GM12873 (cell line): ENCODE data around the gene KMT2C.

Source experiments
- TF ChIP-seq, protein P1 (sequence below): IDR thresholded peaks from 2 replicates; pipeline ENCODE4 v1.5.1; 2012; ENCODE audit warnings: low read depth, mild to moderate bottlenecking, moderate library complexity, low read length, control low read depth; ENCODE audit not compliant: insufficient read depth; ENCODE audit errors: missing control alignments

The KMT2C gene

DNA sequence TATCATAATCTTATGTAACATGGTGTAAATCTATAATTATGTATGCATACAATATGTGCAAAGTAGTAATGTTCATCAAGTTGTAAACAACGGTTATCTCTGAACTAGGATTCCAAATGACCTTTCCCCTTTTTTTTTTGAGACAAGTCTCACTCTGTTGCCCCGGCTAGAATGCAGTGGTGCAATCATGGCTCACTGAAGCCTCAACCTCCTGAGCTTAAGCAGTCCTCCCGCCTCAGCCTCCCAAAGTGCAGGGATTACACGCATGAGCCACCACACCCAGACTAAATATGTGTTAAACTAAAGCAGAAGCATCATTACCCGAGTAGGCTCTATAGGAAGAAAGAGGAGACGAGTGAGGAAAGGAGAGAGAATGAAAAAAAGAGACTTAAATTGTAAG is 7.8 kb upstream of the KMT2C start:
- TF ChIP-seq, protein P1, sequence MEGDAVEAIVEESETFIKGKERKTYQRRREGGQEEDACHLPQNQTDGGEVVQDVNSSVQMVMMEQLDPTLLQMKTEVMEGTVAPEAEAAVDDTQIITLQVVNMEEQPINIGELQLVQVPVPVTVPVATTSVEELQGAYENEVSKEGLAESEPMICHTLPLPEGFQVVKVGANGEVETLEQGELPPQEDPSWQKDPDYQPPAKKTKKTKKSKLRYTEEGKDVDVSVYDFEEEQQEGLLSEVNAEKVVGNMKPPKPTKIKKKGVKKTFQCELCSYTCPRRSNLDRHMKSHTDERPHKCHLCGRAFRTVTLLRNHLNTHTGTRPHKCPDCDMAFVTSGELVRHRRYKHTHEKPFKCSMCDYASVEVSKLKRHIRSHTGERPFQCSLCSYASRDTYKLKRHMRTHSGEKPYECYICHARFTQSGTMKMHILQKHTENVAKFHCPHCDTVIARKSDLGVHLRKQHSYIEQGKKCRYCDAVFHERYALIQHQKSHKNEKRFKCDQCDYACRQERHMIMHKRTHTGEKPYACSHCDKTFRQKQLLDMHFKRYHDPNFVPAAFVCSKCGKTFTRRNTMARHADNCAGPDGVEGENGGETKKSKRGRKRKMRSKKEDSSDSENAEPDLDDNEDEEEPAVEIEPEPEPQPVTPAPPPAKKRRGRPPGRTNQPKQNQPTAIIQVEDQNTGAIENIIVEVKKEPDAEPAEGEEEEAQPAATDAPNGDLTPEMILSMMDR = no peak

DNA sequence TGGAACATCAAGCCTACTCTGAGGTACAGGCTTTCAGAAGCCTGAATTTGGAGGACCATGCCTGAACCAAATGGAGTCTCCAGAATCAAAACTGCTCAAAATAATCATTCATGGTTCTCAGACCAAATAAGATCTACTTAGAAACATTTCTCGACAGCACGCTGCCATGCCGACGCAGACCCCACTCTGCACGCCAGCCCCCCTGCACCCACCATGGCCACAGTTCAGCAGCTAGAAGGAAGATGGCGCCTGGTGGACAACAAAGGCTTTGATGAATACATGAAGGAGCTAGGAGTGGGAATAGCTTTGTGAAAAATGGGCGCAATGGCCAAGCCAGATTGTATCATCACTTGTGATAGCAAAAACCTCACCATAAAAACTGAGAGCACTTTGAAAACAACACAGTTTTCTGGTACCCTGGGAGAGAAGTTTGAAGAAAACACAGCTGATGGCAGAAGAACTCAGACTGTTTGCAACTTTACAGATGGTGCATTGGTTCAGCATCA is 6.6 kb upstream of the KMT2C start:
- TF ChIP-seq, protein P1 = no peak

DNA sequence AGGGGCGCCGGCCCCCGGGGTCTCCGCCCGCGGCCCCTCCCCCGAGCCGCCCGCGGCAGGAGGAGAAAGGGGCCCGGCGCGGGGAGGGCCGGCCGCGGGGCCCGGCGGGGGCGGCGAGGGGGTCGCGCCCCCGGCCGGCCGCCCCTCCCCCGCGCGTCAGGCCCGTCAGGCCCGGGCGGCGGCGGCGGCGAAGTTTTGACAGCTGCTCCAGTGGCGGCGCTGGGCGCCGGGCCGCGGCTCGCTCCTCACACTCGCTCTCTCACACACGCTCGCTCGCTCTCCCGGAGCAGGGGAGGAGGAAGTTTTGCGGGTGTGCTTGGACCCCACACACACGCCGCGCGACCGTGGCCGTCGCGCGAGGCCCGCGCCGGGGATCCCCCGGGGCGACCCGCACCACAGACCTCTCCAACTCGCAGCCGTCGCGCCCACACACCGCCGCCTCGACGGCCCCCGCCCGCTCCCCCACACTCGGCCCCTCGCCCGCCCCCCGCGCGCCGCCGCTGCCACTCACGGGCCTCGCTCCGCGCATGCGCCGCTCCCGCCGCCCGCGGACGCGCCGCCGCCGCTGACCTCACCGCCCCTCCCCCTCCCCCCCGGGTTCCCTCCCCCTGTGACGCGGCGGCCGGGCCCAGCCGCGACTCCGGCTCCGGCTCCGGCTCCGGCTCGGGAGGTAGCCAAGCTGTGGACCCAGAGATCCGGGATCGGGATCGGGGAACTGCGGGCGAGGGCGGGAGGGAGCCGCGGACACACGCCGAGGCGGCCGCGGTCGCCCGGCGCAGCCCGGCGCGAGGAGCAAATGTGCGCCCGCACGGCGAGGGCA is 518 bp upstream of the KMT2C start:
- TF ChIP-seq, protein P1 = no peak

DNA sequence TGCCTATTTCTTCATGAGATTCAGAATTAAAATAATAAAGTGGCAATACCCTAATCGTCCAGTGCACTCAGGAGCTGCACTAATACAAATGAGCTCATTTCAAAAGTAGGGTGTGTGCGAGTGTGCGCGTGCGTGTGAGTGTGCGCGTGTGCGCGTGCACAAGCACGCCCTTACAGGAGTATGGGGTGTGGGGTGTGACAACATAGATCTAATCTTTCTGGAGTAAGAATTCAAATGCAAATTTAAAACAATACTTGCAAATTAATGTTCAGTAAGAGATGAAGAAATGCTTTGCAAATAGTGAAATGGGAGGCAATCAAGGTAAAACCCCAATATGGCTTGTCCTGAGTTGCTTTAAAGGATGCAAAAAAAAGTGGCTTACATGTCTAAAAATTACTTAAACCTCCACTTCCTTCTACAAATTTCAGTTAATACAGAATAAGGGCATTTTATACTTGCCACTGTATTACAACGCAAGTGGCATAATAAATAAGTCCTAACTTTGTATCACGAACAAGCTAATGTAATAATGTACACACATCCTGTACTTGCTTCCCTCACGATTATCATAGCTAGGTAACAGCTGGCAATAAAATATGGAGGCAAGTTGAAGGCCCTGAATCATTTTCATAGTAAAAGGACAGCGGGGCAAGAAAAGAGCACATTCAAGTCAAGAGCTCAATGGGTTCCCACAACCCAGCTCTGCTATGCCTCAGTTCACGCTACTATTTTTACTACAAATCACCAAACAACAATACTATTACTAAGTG is 1.9 kb downstream of the KMT2C start:
- TF ChIP-seq, protein P1 = peak; percentile 3

DNA sequence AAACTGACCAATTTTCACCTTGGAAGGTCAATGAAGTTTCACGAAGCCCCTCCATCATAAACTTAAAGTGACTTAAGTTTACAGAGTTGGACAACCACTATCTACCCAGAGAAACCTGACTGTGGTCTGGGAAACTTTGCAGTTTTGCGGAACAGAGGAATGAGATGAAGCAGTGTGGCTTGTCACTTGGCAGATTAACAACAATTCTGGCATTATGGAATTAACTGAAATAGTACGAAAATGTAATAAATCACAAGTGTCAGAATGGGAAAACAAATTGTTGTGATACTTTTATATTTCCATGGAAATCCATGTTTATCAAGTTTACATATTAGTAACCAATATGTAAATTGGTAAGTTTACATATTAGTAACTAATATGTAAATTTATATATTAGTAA is 4.9 kb downstream of the KMT2C start:
- TF ChIP-seq, protein P1 = no peak

DNA sequence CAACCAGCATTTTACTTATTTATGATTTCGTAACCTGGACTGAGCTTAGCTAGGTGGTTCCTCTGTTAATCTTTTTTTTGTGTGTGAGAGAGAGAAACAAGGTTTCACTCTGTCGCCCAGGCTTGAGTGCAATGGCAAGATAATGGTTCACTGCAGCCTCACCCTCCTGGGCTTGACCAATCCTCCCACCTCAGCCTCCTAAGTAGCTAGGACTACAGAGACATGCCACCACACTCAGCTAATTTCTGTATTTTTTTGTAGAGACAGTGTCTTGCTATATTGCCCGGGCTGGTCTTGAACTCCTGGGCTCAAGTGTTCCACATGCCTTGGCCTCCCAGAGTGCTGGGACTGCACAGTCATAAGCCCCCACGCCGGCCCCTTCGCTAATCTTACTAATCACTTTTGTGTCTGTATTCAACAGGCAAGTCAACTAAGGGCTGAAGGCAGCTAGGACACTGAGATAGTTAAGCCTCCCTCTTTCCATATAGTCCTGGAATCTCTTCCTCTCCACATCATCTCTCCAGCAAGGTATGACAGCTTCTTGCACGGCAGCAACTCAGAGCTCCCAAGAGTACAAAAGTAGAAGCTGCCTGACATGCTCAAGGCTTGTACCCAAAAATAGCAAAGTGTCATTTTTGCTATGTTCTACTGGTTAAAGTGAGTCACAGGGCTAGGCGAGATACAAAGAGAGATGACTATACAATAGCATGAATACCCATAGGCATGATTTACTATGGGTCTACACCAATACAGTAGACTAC is 11.3 kb downstream of the KMT2C start:
- TF ChIP-seq, protein P1 = no peak

DNA sequence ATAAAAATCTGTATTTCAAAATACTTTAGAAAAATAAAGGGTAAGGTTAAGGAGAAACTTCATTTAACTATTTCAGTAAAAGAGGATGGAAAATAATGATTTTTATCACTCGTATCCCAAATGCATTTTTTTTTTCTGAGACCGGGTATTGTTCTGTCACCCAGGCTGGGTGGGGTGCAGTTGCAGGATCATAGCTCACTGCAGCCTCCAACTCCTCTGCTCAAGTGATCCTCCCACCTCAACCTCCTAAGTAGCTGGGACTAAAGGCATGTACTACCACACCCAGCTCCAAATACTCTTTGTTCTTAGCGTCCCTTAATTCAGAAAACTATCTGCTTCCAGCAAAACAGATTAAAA is 11.8 kb downstream of the KMT2C start:
- TF ChIP-seq, protein P1 = no peak
